ENCODE measurements around the gene C3orf33. TPM values are rescaled to one million over a fixed set of nuclear protein-coding genes. Genes with fewer than 3 reads are reported as not detected.
"Not testable (repeated sequence)": the region's sequence is repeated elsewhere in the genome, so short reads cannot be mapped to it uniquely, and the experiment has no call there.

The C3orf33 gene
- total and polyA plus RNA-seq, 12 donors, result 3.5 to 17.1 (median 12.6) TPM

GRCh38 chr3:155815030-155815545 is 9.0 kb upstream of the C3orf33 start:
- Histone ChIP-seq H3K4me3 (no peak overlapping the region), H3K27me3 (no peaks in the 10 kb centered on the region), H3K9me3 (replicated peaks in 1 of 3) (no peaks in the 10 kb centered on the region), H3K4me1 (replicated peaks in 1 of 2) (no peaks in the 10 kb centered on the region), H3K36me3 (replicated peaks in 1 of 2) (no peaks in the 10 kb centered on the region), H3K27ac (no peak overlapping the region)
- TF ChIP-seq POLR2A (IDR thresholded peaks at IDR 0.05) (no peak), CTCF (IDR thresholded peaks at IDR 0.05) (no peak)
- DNase-seq, result no peak
- intact Hi-C loops (cut with DNase I), result no loop called here

DNA sequence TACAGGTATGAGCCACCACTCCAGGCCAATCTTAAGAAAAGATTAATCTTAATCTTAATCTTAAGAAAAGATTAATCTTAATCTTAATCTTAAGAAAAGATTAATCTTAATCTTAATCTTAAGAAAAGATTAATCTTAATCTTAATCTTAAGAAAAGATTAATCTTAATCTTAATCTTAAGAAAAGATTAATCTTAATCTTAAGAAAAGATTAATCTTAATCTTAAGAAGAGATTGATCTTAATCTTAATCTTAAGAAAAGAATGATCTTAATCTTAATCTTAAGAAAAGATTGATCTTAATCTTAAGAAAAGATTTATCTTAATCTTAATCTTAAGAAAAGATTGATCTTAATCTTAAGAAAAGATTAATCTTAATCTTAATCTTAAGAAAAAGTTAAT is 7.1 kb upstream of the C3orf33 start:
- H3K27me3 ChIP-seq; H3K4me1 ChIP-seq (replicated peaks in 1 of 2); intact Hi-C loops (cut with DNase I); H3K9me3 ChIP-seq (replicated peaks in 1 of 3); DNase-seq; H3K27ac ChIP-seq; H3K4me3 ChIP-seq; H3K36me3 ChIP-seq (replicated peaks in 1 of 2): not testable (repeated sequence)

DNA sequence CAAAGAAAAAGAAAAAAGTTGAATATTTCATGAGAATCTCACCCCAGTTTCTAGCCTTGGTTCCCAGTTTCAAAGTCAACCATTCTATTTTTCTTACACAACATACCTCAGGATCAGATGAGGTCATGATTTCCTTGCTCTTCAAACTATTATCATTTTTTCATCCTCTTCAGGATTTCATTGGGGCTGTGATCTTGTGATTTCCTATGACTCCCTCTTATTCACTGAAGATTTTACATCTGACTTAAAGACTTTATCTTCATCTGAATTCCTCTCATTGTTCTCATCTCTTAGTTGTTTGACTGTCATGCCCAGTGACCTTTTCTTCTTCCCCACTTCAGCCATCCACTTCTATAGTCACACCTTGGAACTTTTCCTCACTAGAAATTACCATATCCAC is 3.1 kb upstream of the C3orf33 start:
- Histone ChIP-seq H3K4me1 (replicated peaks in 1 of 2) (peaks cover 0 to 3% of the 10 kb centered on the region in 2 donors), H3K9me3 (replicated peaks in 1 of 3) (no peaks in the 10 kb centered on the region), H3K27me3 (no peaks in the 10 kb centered on the region), H3K27ac (no peak overlapping the region), H3K36me3 (replicated peaks in 1 of 2) (no peaks in the 10 kb centered on the region), H3K4me3 (no peak overlapping the region)
- intact Hi-C loops (cut with DNase I), result loop anchor here (10.0 kb wide), 2 partner anchors 46 to 56 kb away; partner anchors contain the start of gene SLC33A1 (in 1 of the 2)
- TF ChIP-seq CTCF (IDR thresholded peaks at IDR 0.05) (no peak), POLR2A (IDR thresholded peaks at IDR 0.05) (no peak)
- no peak for DNase-seq

GRCh38 chr3:155807823-155808222 is 1.7 kb upstream of the C3orf33 start:
- 87 to 93% (median 89%) methylated on average over 2 of the region's 2 CpGs for WGBS, 4 donors
- Histone ChIP-seq H3K4me1 (replicated peaks in 1 of 2) (peaks cover 0 to 3% of the 10 kb centered on the region in 2 donors), H3K36me3 (replicated peaks in 1 of 2) (no peaks in the 10 kb centered on the region), H3K9me3 (replicated peaks in 1 of 3) (no peaks in the 10 kb centered on the region), H3K27ac (no peak overlapping the region), H3K4me3 (no peak overlapping the region), H3K27me3 (no peaks in the 10 kb centered on the region)
- DNase-seq, result no peak
- no peak for TF ChIP-seq POLR2A (IDR thresholded peaks at IDR 0.05)
- TF ChIP-seq CTCF (IDR thresholded peaks at IDR 0.05), result no peak
- intact Hi-C loops (cut with DNase I), result loop anchor here (10.0 kb wide), 2 partner anchors 47 to 57 kb away; partner anchors contain the start of gene SLC33A1 (in 1 of the 2)

- intact Hi-C loops (cut with DNase I), result loop anchor here (10.0 kb wide), 2 partner anchors 49 to 59 kb away; partner anchors contain the start of gene SLC33A1 (in 1 of the 2)
These were observed 775 bp downstream of the C3orf33 start for GRCh38 chr3:155805204-155805801.

More at GRCh38 chr3:155805204-155805801, 775 bp downstream of the C3orf33 start:
- Histone ChIP-seq H3K27ac (peak overlapping the region in 3 of 5 donors; percentile 87 to 91 (median 88)), H3K27me3 (no peaks in the 10 kb centered on the region), H3K4me1 (replicated peaks in 1 of 2) (peaks cover 0 to 3% of the 10 kb centered on the region in 2 donors), H3K9me3 (replicated peaks in 1 of 3) (no peaks in the 10 kb centered on the region), H3K4me3 (peak overlapping the region in 3 of 4 donors; percentile 55 to 87 (median 83)), H3K36me3 (replicated peaks in 1 of 2) (no peaks in the 10 kb centered on the region)
- TF ChIP-seq CTCF (IDR thresholded peaks at IDR 0.05), result no peak
- TF ChIP-seq POLR2A (IDR thresholded peaks at IDR 0.05), result no peak
- WGBS, 4 donors, result 21 to 38% (median 29%) methylated on average over 15 of the region's 15 CpGs
- DNase-seq, result peak in 6 of 7 donors; percentile 31 to 66 (median 52)
